Uterus (tissue), 4 donors: ENCODE measurements around the gene NT5M. TPM values are rescaled to one million over a fixed set of nuclear protein-coding genes. Genes with fewer than 3 reads are reported as not detected.

Source experiments
- DNase-seq, 2 donors: peaks; one replicate each; pipeline ENCODE4 v3.0.0-alpha.2; 2019 to 2020
- H3K27ac ChIP-seq, 2 donors: fragments of 200-600 bp; sonication (generic); 1 replicate in 1 of 2; 2 replicates in 1 of 2; pipeline ENCODE4 v1.5.1; 2016 to 2018
- H3K27me3 ChIP-seq, 2 donors: fragments of 200-600 bp; sonication (generic); one replicate each; pipeline ENCODE4 v1.5.1; 2018 to 2019; ENCODE audit warnings: control low read depth in 1 of 2
- H3K36me3 ChIP-seq, 2 donors: fragments of 200-600 bp; sonication (generic); one replicate each; pipeline ENCODE4 v1.5.1; 2019; ENCODE audit warnings: control low read depth in 1 of 2
- H3K4me1 ChIP-seq, 2 donors: fragments of 200-600 bp; sonication (generic); one replicate each; pipeline ENCODE4 v1.5.1; 2018 to 2019; ENCODE audit warnings: control low read depth in 1 of 2
- H3K4me3 ChIP-seq, 2 donors: fragments of 200-600 bp; sonication (generic); 1 replicate in 1 of 2; 2 replicates in 1 of 2; pipeline ENCODE4 v1.5.1; 2018 to 2019; ENCODE audit warnings: mild to moderate bottlenecking in 1 of 2
- H3K9me3 ChIP-seq, 2 donors: fragments of 200-600 bp; sonication (generic); one replicate each; pipeline ENCODE4 v1.5.1; 2019; ENCODE audit warnings: control low read depth in 1 of 2
- POLR2A ChIP-seq, 2 donors: fragments of 450-650 bp; IDR thresholded peaks; one replicate each; pipeline ENCODE4 v1.6.1; 2016; ENCODE audit warnings: antibody characterized with exemption in 2 of 2, mild to moderate bottlenecking in 1 of 2, moderate library complexity in 1 of 2
- intact Hi-C: fragments of 100-400 bp; cut with DNase I; formaldehyde crosslinking; loops from one replicate; pipeline ENCODE4 v1.15.1; 2023; ENCODE audit warnings: low total_unique reads
- total RNA-seq, 4 donors: library from RNA; depleted of rRNA in 3 of 4; stranded (reverse); fragments of >200 nt in 3 of 4; gene quantifications; one replicate each; pipeline versions ENCODE4 v1.1.0 to v1.2.4, GENCODE V29; 2014 to 2023
- TF ChIP-seq, protein P1 (sequence below), 4 experiments: fragments of 200-600 bp in 2 of 4; fragments of 450-650 bp in 2 of 4; sonication (generic) in 2 of 4; IDR thresholded peaks; one replicate each; pipeline ENCODE4 v1.5.1; 2016 to 2019; ENCODE audit warnings: antibody characterized with exemption in 4 of 4, mild to moderate bottlenecking in 2 of 4, moderate library complexity in 1 of 4
- donor health status: DM: yes; HTN: yes; CAD: no.

Gene NT5M
- total RNA-seq, 4 donors from 2014 or later = 0.26 to 7.8 (median 2.8) TPM

DNA sequence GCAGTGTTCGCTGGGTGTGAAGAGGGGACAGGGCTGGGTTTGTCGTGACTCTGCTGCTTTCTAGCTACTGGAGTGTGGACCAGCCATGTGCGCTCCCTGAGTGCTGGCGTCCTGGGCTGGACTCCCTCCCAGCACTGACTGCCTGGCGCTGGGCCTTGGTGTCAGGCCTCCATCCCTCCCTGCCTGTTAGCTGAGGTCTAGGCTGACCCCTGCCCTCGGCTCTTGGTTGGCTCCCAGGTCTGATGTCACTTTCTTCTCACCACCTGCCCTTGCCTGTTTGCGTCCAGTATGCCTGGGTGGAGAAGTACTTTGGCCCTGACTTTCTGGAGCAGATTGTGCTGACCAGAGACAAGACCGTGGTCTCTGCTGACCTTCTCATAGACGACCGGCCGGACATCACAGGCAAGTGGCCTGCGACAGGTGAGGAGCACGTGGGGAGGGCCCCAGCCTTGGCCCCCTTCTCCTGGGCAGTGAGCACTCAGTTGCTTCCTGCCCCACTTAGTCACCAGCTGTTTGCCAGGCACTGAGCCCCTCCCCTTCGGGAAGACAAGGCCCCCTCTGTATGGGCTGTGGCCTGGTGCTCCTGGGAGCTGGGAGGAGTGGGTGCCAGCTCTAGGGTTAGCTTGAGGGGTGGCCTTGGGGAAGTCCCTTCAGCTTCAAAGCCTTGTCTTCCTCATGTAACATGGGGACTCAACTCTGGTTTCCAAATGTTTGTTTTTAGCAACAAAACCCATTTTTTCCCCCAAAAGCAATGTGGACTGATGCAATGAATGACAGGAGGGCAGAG is 41.5 kb downstream of the NT5M start:
- intact Hi-C loops = no loop called here
- H3K4me1 ChIP-seq = no peaks in the 10 kb centered on the region
- no peaks in the 10 kb centered on the region for H3K27me3 ChIP-seq
- H3K27ac ChIP-seq = no peak overlapping the region
- DNase-seq = no peak
- no peaks in the 10 kb centered on the region for H3K36me3 ChIP-seq
- H3K9me3 ChIP-seq = no peaks in the 10 kb centered on the region
- no peak overlapping the region for H3K4me3 ChIP-seq
- TF ChIP-seq POLR2A (IDR thresholded peaks at IDR 0.05) = no peak
- TF ChIP-seq, protein P1, sequence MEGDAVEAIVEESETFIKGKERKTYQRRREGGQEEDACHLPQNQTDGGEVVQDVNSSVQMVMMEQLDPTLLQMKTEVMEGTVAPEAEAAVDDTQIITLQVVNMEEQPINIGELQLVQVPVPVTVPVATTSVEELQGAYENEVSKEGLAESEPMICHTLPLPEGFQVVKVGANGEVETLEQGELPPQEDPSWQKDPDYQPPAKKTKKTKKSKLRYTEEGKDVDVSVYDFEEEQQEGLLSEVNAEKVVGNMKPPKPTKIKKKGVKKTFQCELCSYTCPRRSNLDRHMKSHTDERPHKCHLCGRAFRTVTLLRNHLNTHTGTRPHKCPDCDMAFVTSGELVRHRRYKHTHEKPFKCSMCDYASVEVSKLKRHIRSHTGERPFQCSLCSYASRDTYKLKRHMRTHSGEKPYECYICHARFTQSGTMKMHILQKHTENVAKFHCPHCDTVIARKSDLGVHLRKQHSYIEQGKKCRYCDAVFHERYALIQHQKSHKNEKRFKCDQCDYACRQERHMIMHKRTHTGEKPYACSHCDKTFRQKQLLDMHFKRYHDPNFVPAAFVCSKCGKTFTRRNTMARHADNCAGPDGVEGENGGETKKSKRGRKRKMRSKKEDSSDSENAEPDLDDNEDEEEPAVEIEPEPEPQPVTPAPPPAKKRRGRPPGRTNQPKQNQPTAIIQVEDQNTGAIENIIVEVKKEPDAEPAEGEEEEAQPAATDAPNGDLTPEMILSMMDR (IDR thresholded peaks at IDR 0.05) = no peak

DNA sequence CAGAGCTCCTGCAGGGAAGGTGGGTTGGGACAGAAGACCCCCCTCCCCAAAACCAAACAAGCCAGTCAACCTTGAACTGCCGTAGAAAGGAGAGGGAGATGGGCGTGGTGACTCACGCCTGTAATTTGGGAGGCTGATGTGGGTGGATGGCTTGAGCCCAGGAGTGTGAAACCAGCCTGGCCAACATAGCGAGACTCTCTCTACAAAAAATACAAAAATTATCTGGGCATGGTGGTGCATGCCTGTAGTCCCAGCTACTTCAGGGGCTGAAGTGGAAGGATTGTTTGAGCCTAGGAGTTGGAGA is 42.1 kb downstream of the NT5M start:
- intact Hi-C loops = no loop called here
- DNase-seq = no peak
- TF ChIP-seq POLR2A (IDR thresholded peaks at IDR 0.05) = no peak
- TF ChIP-seq, protein P1 (IDR thresholded peaks at IDR 0.05) = no peak
- H3K36me3 ChIP-seq = no peaks in the 10 kb centered on the region
- no peaks in the 10 kb centered on the region for H3K9me3 ChIP-seq
- no peaks in the 10 kb centered on the region for H3K4me1 ChIP-seq
- no peaks in the 10 kb centered on the region for H3K27me3 ChIP-seq
- no peak overlapping the region for H3K27ac ChIP-seq
- no peak overlapping the region for H3K4me3 ChIP-seq

DNA sequence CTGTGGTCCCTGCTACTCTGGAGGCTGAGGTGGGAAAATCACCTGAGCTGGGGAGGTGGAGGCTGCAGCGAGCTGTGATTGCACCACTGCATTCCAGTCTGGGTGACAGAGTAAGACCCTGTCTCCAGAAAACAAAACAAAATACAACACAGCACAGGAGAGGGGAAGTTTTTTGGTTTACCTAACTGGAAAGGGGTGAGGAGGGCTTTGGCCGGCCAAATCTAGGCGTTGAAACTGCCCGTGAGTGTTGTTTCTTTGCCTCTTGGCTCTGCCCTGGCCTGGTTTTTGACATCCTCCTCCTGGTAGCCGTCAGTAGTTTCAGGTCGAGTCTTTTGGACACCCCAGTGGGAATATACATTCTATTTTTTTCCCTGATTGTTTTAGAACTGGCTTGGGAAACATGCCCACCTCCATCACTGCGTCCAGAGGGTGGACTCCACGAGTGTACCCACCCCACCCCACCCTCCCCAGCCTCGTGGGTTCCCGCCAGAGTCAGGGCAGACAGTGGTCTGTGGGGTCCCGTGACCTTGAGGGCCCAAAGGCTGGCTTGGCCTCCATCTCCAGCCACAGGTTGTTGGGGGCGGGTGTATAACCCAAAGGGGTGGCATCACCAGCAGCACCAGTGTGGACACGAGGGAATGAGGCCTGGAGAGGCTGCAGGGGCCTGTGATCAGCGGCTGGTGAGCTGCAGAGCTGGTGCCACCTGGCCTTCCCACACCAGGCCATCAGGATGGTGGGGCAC is 42.7 kb downstream of the NT5M start:
- H3K4me3 ChIP-seq = no peak overlapping the region
- intact Hi-C loops = no loop called here
- no peak overlapping the region for H3K27ac ChIP-seq
- no peaks in the 10 kb centered on the region for H3K27me3 ChIP-seq
- no peaks in the 10 kb centered on the region for H3K4me1 ChIP-seq
- no peaks in the 10 kb centered on the region for H3K36me3 ChIP-seq
- no peak for DNase-seq
- H3K9me3 ChIP-seq = no peaks in the 10 kb centered on the region
- TF ChIP-seq POLR2A (IDR thresholded peaks at IDR 0.05) = no peak
- TF ChIP-seq, protein P1 (IDR thresholded peaks at IDR 0.05) = no peak

DNA sequence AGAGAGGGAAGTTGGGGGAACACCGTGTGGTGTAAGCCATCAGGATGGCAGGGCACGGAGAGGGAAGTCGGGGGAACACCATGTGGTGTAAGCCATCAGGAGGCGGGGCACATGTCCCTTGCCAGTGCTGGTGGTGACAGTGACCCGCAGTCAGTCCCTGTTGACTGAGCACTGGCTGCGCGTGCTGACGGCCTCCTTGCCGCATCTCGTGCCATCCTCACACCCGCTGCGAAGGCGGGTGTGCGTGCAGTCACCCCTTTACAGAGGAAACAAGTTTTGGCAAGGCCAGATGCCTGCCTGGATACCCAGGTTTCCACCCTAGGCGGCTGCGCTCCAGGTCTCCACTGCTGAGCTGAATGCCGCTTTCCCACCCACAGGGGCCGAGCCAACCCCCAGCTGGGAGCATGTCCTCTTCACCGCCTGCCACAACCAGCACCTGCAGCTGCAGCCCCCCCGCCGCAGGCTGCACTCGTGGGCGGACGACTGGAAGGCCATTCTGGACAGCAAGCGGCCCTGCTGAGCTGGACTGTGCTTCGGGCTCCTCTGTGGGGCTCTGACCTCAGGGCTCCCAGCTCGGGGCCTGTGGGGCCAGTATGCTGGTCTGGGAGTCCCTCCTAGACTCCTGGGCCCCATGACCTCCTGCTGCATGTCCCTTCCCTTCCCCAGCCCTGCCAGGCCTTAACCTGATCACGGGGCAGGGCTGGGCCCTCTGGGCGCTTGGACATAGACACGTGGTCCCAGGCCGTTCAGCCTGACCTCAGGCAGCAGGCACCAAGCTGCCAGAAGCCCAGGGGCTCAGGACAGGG is 43.5 kb downstream of the NT5M start:
- Histone ChIP-seq H3K4me1 (no peaks in the 10 kb centered on the region), H3K9me3 (no peaks in the 10 kb centered on the region), H3K27me3 (no peaks in the 10 kb centered on the region), H3K36me3 (no peaks in the 10 kb centered on the region), H3K27ac (no peak overlapping the region), H3K4me3 (no peak overlapping the region)
- intact Hi-C loops = no loop called here
- no peak for DNase-seq
- no peak for TF ChIP-seq POLR2A (IDR thresholded peaks at IDR 0.05)
- TF ChIP-seq, protein P1 (IDR thresholded peaks at IDR 0.05) = no peak
